ENCODE results near the gene ULBP1.

DNA sequence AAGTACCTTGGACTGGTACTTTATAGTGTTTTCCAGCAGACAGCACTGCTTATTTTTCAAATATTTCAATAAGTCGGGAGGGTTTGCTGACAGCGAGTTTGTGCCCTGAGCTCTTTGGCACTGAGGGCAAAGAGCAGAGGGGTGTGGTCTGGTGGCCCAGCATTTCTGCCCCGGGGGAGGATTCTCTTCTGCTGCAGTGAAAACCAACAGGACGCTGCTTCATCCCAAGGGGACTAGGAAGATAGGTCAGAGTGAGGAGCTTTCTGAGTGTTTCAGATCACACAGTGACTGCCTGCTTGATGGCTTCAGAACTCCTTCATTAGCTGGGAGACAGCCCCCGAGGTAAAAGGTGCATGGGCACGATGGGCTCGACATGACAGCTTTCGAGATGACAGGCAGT lies 13.3 kb upstream of the ULBP1 start:
- no peak for TF ChIP-seq GATA2 (IDR thresholded peaks at IDR 0.05; ENCODE audit: low read depth, low read length)
- no peak for TF ChIP-seq GATA3 (IDR thresholded peaks at IDR 0.05; ENCODE audit: low read depth, low read length)

All from SH-SY5Y (cell line).